GM23248 (cell line): ENCODE measurements around the gene MACROD2. TPM values are rescaled to one million over a fixed set of nuclear protein-coding genes. Genes with fewer than 3 reads are reported as not detected.

Experiments used
- DNase-seq: peaks from one replicate; pipeline ENCODE4 v3.0.0-alpha.2; 2015
- H2AFZ ChIP-seq: fragments of 200-600 bp; sonication (generic); 2 replicates; pipeline ENCODE4 v1.6.1; 2016; ENCODE audit warnings: antibody characterized with exemption
- H3F3A ChIP-seq: fragments of 200-600 bp; sonication (generic); 2 replicates; pipeline ENCODE4 v1.6.1; 2016; ENCODE audit warnings: mild to moderate bottlenecking, antibody characterized with exemption, mixed run types; ENCODE audit not compliant: insufficient read depth
- H3K27ac ChIP-seq: fragments of 200-600 bp; sonication (generic); 2 replicates; pipeline ENCODE4 v1.5.1; 2016; ENCODE audit warnings: mild to moderate bottlenecking
- H3K27me3 ChIP-seq: fragments of 200-600 bp; sonication (generic); replicated peaks from 2 replicates; pipeline ENCODE4 v1.6.1; 2016; ENCODE audit warnings: mild to moderate bottlenecking; ENCODE audit not compliant: insufficient read depth
- H3K36me3 ChIP-seq: fragments of 200-600 bp; sonication (generic); 2 replicates; pipeline ENCODE4 v1.6.1; 2016; ENCODE audit warnings: low read depth, mild to moderate bottlenecking
- H3K4me1 ChIP-seq: fragments of 200-600 bp; sonication (generic); 2 replicates; pipeline ENCODE4 v1.6.1; 2016; ENCODE audit warnings: mild to moderate bottlenecking; ENCODE audit not compliant: insufficient read depth
- H3K4me2 ChIP-seq: fragments of 200-600 bp; sonication (generic); one replicate; pipeline ENCODE4 v1.6.1; 2016; ENCODE audit warnings: mild to moderate bottlenecking; ENCODE audit not compliant: unreplicated experiment
- H3K4me3 ChIP-seq: fragments of 200-600 bp; sonication (generic); 2 replicates; pipeline ENCODE4 v1.5.1; 2016; ENCODE audit warnings: mild to moderate bottlenecking
- H3K79me2 ChIP-seq: fragments of 200-600 bp; sonication (generic); 2 replicates; pipeline ENCODE4 v1.6.1; 2016; ENCODE audit warnings: mild to moderate bottlenecking; ENCODE audit not compliant: insufficient read depth
- H3K9ac ChIP-seq: fragments of 200-600 bp; sonication (generic); 2 replicates; pipeline ENCODE4 v1.6.1; 2016; ENCODE audit warnings: mild to moderate bottlenecking
- H3K9me2 ChIP-seq: fragments of 200-600 bp; sonication (generic); 2 replicates; pipeline ENCODE4 v1.6.1; 2016; ENCODE audit warnings: mixed run types, mild to moderate bottlenecking, moderate library complexity; ENCODE audit not compliant: insufficient read depth
- H3K9me3 ChIP-seq: fragments of 200-600 bp; sonication (generic); one replicate; pipeline ENCODE4 v1.6.1; 2017; ENCODE audit warnings: low read depth
- H4K20me1 ChIP-seq: fragments of 200-600 bp; sonication (generic); 2 replicates; pipeline ENCODE4 v1.6.0; 2016; ENCODE audit not compliant: insufficient read depth
- EZH2 ChIP-seq: fragments of 200-600 bp; sonication (generic); IDR thresholded peaks from 2 replicates; pipeline ENCODE4 v1.6.1; 2018; ENCODE audit warnings: antibody characterized with exemption, mild to moderate bottlenecking; ENCODE audit not compliant: insufficient read depth, poor library complexity, severe bottlenecking
- EZH2phosphoT487 ChIP-seq: fragments of 200-600 bp; sonication (generic); IDR thresholded peaks from 2 replicates; pipeline ENCODE4 v1.6.1; 2018; ENCODE audit warnings: antibody characterized with exemption, moderate library complexity, mild to moderate bottlenecking, low read depth; ENCODE audit not compliant: insufficient read depth
- WGBS, 2 experiments: methylation state at CpG; one replicate each; pipeline ENCODE4 v1.1.6; 2015 to 2017; ENCODE audit warnings: low lambda C conversion rate in 2 of 2, low coverage in 1 of 2; ENCODE audit errors: missing lambda C conversion rate in 2 of 2; 5-methylcytosine and 5-hydroxymethylcytosine counted together
- in situ Hi-C: fragments of 300-500 bp; cut with MboI; formaldehyde crosslinking; loops from 2 replicates; pipeline ENCODE4 v1.15.0; 2020
- polyA plus RNA-seq: library from polyadenylated mRNA; unstranded; fragments of >200 nt; fragmentation: Nextera tagmentation; extraction: Ambion mirVana; gene quantifications from 2 replicates; pipeline ENCODE4 v1.2.1, GENCODE V29; 2016
- total RNA-seq: library from RNA; depleted of rRNA; stranded (reverse); fragments of >200 nt; shearing (Covaris generic); gene quantifications from 2 replicates; pipeline ENCODE4 v1.2.3, GENCODE V29; 2014

Gene MACROD2
- total and polyA plus RNA-seq, 2 experiments from 2014 or later = 1.1 to 3.1 TPM

- Histone ChIP-seq H4K20me1 (no peaks in the 10 kb centered on the region), H3K9me3 (no peaks in the 10 kb centered on the region), H3K27me3 (no peaks in the 10 kb centered on the region), H3K9ac (no peak overlapping the region), H3F3A (peaks cover 8% of the 10 kb centered on the region), H3K9me2 (no peaks in the 10 kb centered on the region), H3K4me3 (no peak overlapping the region), H3K36me3 (no peaks in the 10 kb centered on the region), H3K79me2 (no peaks in the 10 kb centered on the region), H3K4me1 (peaks cover 8% of the 10 kb centered on the region), H2AFZ (no peak overlapping the region), H3K27ac (no peak overlapping the region), H3K4me2 (no peak overlapping the region)
- TF ChIP-seq EZH2 = no peak
- TF ChIP-seq EZH2phosphoT487 = no peak
- in situ Hi-C loops = no loop called here
- peak; percentile 4 for DNase-seq
- 51 to 60% methylated on average over 1 of the region's 1 CpG for WGBS, 2 experiments
These were observed 152.7 kb downstream of the MACROD2 start for GRCh38 chr20:14148042-14148441.

GRCh38 chr20:14155361-14155760 is 160.0 kb downstream of the MACROD2 start:
- Histone ChIP-seq H3K79me2 (no peaks in the 10 kb centered on the region), H3K9ac (no peak overlapping the region), H3F3A (no peaks in the 10 kb centered on the region), H3K36me3 (no peaks in the 10 kb centered on the region), H3K27ac (no peak overlapping the region), H4K20me1 (no peaks in the 10 kb centered on the region), H3K4me1 (no peaks in the 10 kb centered on the region), H3K9me3 (no peaks in the 10 kb centered on the region), H2AFZ (no peak overlapping the region), H3K9me2 (no peaks in the 10 kb centered on the region), H3K4me3 (no peak overlapping the region), H3K4me2 (no peak overlapping the region), H3K27me3 (no peaks in the 10 kb centered on the region)
- WGBS, 2 experiments = 74 to 83% methylated on average over 2 of the region's 2 CpGs
- in situ Hi-C loops = no loop called here
- TF ChIP-seq EZH2phosphoT487 = no peak
- TF ChIP-seq EZH2 = no peak
- no peak for DNase-seq

GRCh38 chr20:14178528-14178927 is 183.2 kb downstream of the MACROD2 start:
- no peaks in the 10 kb centered on the region for H4K20me1 ChIP-seq
- H3K36me3 ChIP-seq = no peaks in the 10 kb centered on the region
- WGBS, 2 experiments = 83 to 88% methylated on average over 4 of the region's 4 CpGs
- H2AFZ ChIP-seq = no peak overlapping the region
- no peaks in the 10 kb centered on the region for H3K9me3 ChIP-seq
- no peak overlapping the region for H3K27ac ChIP-seq
- no peaks in the 10 kb centered on the region for H3F3A ChIP-seq
- in situ Hi-C loops = no loop called here
- H3K79me2 ChIP-seq = no peaks in the 10 kb centered on the region
- H3K4me2 ChIP-seq = no peak overlapping the region
- no peak overlapping the region for H3K9ac ChIP-seq
- H3K9me2 ChIP-seq = no peaks in the 10 kb centered on the region
- H3K4me3 ChIP-seq = no peak overlapping the region
- no peaks in the 10 kb centered on the region for H3K4me1 ChIP-seq
- DNase-seq = no peak
- no peaks in the 10 kb centered on the region for H3K27me3 ChIP-seq
- TF ChIP-seq EZH2 (no peak), EZH2phosphoT487 (no peak)

GRCh38 chr20:14178952-14179351 is 183.6 kb downstream of the MACROD2 start:
- Histone ChIP-seq H3K9me2 (no peaks in the 10 kb centered on the region), H3K79me2 (no peaks in the 10 kb centered on the region), H4K20me1 (no peaks in the 10 kb centered on the region), H3K9ac (no peak overlapping the region), H3K4me3 (no peak overlapping the region), H3K9me3 (no peaks in the 10 kb centered on the region), H3K27me3 (no peaks in the 10 kb centered on the region), H3K4me1 (no peaks in the 10 kb centered on the region), H3K27ac (no peak overlapping the region), H3F3A (no peaks in the 10 kb centered on the region), H3K4me2 (no peak overlapping the region), H3K36me3 (no peaks in the 10 kb centered on the region), H2AFZ (no peak overlapping the region)
- TF ChIP-seq EZH2phosphoT487 (no peak), EZH2 (no peak)
- peak; percentile 43 for DNase-seq
- in situ Hi-C loops = no loop called here

- H4K20me1 ChIP-seq = no peaks in the 10 kb centered on the region
- in situ Hi-C loops = loop anchor here (5.0 kb wide), 1 partner anchor 72 kb away; no protein-coding TSS in a partner anchor
- H3F3A ChIP-seq = no peaks in the 10 kb centered on the region
- WGBS, 2 experiments = 4 to 6% methylated on average over 1 of the region's 1 CpG
- TF ChIP-seq EZH2 (no peak), EZH2phosphoT487 (no peak)
- peak; percentile 70 for DNase-seq
- H3K4me3 ChIP-seq = no peak overlapping the region
- no peaks in the 10 kb centered on the region for H3K9me3 ChIP-seq
- H3K4me1 ChIP-seq = no peaks in the 10 kb centered on the region; the same call in 1 of the 2 replicates
- no peak overlapping the region for H3K9ac ChIP-seq
- H3K4me2 ChIP-seq = no peak overlapping the region
- H2AFZ ChIP-seq = peak overlapping the region; percentile 60
- H3K9me2 ChIP-seq = no peaks in the 10 kb centered on the region
- no peaks in the 10 kb centered on the region for H3K36me3 ChIP-seq
- H3K79me2 ChIP-seq = no peaks in the 10 kb centered on the region
- no peaks in the 10 kb centered on the region for H3K27me3 ChIP-seq
- H3K27ac ChIP-seq = no peak overlapping the region
These were observed 194.6 kb downstream of the MACROD2 start for GRCh38 chr20:14189794-14190402.
